PC-9 (cell line): ENCODE data around the gene UPB1. TPM values are rescaled to one million over a fixed set of nuclear protein-coding genes. Genes with fewer than 3 reads are reported as not detected.

Source experiments
- BruUV-seq: library from RNA; stranded (reverse); fragments of 400-500 nt; replicated peaks from 2 replicates; lab custom pipeline; 2021; lab: Mats Ljungman, UMichigan
- CTCF ChIA-PET: fragments of 300-600 bp; sonication (Branson Sonifier 250); formaldehyde crosslinking; loops from one replicate; lab custom pipeline; 2022; ENCODE audit warnings: antibody characterized with exemption; lab: Charles Lee
- POLR2A ChIA-PET: fragments of 300-600 bp; sonication (Branson Sonifier 250); formaldehyde crosslinking; loops from one replicate; lab custom pipeline; 2022; ENCODE audit warnings: antibody characterized with exemption; ENCODE audit not compliant: unreplicated experiment; lab: Charles Lee
- DNase-seq, 2 experiments: peaks; one replicate each; pipeline versions ENCODE4 v3.0.0 to v3.0.0-alpha.2; 2015 to 2022; ENCODE audit warnings: mixed read lengths in 1 of 2
- H2AFZ ChIP-seq: fragments of 200-600 bp; sonication (generic); 2 replicates; pipeline ENCODE4 v1.8.1; 2017; ENCODE audit warnings: antibody characterized with exemption
- H3F3A ChIP-seq: fragments of 200-600 bp; sonication (generic); 2 replicates; pipeline ENCODE4 v1.8.1; 2017; ENCODE audit warnings: antibody characterized with exemption, mild to moderate bottlenecking, low read depth; ENCODE audit not compliant: insufficient read depth
- H3K27ac ChIP-seq: fragments of 200-600 bp; sonication (generic); 2 replicates; pipeline ENCODE4 v1.6.1; 2016; ENCODE audit warnings: mixed run types
- H3K27me3 ChIP-seq: fragments of 200-600 bp; sonication (generic); 2 replicates; pipeline ENCODE4 v1.6.1; 2016; ENCODE audit warnings: low read depth, mixed run types; ENCODE audit not compliant: insufficient read depth
- H3K36me3 ChIP-seq: fragments of 200-600 bp; sonication (generic); 2 replicates; pipeline ENCODE4 v1.6.1; 2016; ENCODE audit warnings: low read depth, mixed run types
- H3K4me1 ChIP-seq: fragments of 200-600 bp; sonication (generic); replicated peaks from 2 replicates; pipeline ENCODE4 v1.6.1; 2016; ENCODE audit warnings: mixed run types; ENCODE audit not compliant: insufficient read depth
- H3K4me2 ChIP-seq: fragments of 200-600 bp; sonication (generic); 2 replicates; pipeline ENCODE4 v1.6.1; 2017; ENCODE audit warnings: mixed run types
- H3K4me3 ChIP-seq: fragments of 200-600 bp; sonication (generic); 2 replicates; pipeline ENCODE4 v1.6.1; 2016; ENCODE audit warnings: mixed run types
- H3K79me2 ChIP-seq: fragments of 200-600 bp; sonication (generic); 2 replicates; pipeline ENCODE4 v1.6.1; 2017; ENCODE audit warnings: low read depth, mixed run types
- H3K9me2 ChIP-seq: fragments of 200-600 bp; sonication (generic); 2 replicates; pipeline ENCODE4 v1.8.1; 2017; ENCODE audit warnings: mild to moderate bottlenecking; ENCODE audit not compliant: insufficient read depth
- H3K9me3 ChIP-seq: fragments of 200-600 bp; sonication (generic); 2 replicates; pipeline ENCODE4 v1.8.1; 2016; ENCODE audit warnings: low read depth; ENCODE audit not compliant: insufficient read depth
- H4K20me1 ChIP-seq: fragments of 200-600 bp; sonication (generic); 2 replicates; pipeline ENCODE4 v1.8.1; 2017; ENCODE audit not compliant: insufficient read depth
- EZH2 ChIP-seq: fragments of 200-600 bp; sonication (generic); IDR thresholded peaks from 2 replicates; pipeline ENCODE4 v1.8.0; 2017; ENCODE audit warnings: antibody characterized with exemption, low read depth
- intact Hi-C: fragments of 100-400 bp; cut with micrococcal nuclease; formaldehyde crosslinking; loops from one replicate; pipeline ENCODE4 v1.10.0; 2022; ENCODE audit not compliant: unreplicated experiment
- total RNA-seq: library from RNA; stranded (reverse); gene quantifications from 2 replicates; pipeline ENCODE4 v1.2.3, GENCODE V29; 2021
- TF ChIP-seq, protein P1 (sequence below): fragments of 200-600 bp; sonication (generic); conservative IDR thresholded peaks from 2 replicates; pipeline ENCODE4 v1.6.1; 2017; ENCODE audit warnings: mixed run types, antibody characterized with exemption, mild to moderate bottlenecking, moderate library complexity

UPB1 gene
- total RNA-seq, 1 experiment from 2014 or later = 0.17 TPM

DNA sequence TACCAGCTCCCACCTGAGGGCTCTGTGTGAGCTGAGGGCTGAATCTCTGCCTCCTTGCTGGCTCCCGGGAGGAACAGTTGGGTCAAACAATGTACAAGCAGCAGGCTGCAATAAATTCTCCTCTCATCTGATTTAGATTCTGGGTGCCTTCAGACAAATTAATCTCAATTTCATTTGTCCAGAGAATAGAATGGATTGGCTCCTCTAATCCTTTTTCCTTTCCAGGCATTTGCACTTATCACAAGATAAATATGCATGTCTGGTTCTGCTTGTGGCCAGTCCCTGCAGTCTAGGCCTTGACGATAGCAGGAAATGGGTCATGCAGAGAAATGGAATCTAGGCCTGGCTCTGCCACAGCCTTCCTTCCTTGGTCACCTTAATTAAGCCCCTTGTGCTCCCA lies 28.7 kb downstream of the UPB1 start:
- Histone ChIP-seq H4K20me1 (no peaks in the 10 kb centered on the region), H3K4me1 (peaks cover 24% of the 10 kb centered on the region), H3K27me3 (no peaks in the 10 kb centered on the region), H3K36me3 (no peaks in the 10 kb centered on the region), H3F3A (no peaks in the 10 kb centered on the region), H2AFZ (no peak overlapping the region), H3K79me2 (no peaks in the 10 kb centered on the region), H3K9me3 (no peaks in the 10 kb centered on the region), H3K9me2 (no peaks in the 10 kb centered on the region), H3K4me3 (no peak overlapping the region), H3K4me2 (no peak overlapping the region), H3K27ac (no peak overlapping the region)
- CTCF ChIA-PET = interaction anchor here (0.6 kb wide), 2 partner anchors 27 to 539 kb away, joined by 3 read pairs; no protein-coding TSS in a partner anchor
- DNase-seq = no peak
- TF ChIP-seq EZH2 = no peak
- TF ChIP-seq, protein P1, sequence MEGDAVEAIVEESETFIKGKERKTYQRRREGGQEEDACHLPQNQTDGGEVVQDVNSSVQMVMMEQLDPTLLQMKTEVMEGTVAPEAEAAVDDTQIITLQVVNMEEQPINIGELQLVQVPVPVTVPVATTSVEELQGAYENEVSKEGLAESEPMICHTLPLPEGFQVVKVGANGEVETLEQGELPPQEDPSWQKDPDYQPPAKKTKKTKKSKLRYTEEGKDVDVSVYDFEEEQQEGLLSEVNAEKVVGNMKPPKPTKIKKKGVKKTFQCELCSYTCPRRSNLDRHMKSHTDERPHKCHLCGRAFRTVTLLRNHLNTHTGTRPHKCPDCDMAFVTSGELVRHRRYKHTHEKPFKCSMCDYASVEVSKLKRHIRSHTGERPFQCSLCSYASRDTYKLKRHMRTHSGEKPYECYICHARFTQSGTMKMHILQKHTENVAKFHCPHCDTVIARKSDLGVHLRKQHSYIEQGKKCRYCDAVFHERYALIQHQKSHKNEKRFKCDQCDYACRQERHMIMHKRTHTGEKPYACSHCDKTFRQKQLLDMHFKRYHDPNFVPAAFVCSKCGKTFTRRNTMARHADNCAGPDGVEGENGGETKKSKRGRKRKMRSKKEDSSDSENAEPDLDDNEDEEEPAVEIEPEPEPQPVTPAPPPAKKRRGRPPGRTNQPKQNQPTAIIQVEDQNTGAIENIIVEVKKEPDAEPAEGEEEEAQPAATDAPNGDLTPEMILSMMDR = no peak
- intact Hi-C loops = loop anchor here (2.0 to 10.0 kb wide), 3 partner anchors 101 to 199 kb away; no protein-coding TSS in a partner anchor
- BruUV-seq = no TSS peak
- POLR2A ChIA-PET = no interaction called here

GRCh38 chr22:24525416-24526037 lies 30.4 kb downstream of the UPB1 start:
- DNase-seq = peak; percentile 66 to 68
- no peak overlapping the region for H3K4me3 ChIP-seq
- no peak overlapping the region for H2AFZ ChIP-seq
- POLR2A ChIA-PET = no interaction called here
- TF ChIP-seq, protein P1 = peak; percentile 91
- TF ChIP-seq EZH2 = no peak
- no peaks in the 10 kb centered on the region for H3K9me2 ChIP-seq
- H3K36me3 ChIP-seq = no peaks in the 10 kb centered on the region
- CTCF ChIA-PET = interaction anchor here (0.7 kb wide), 1 partner anchor 612 kb away, joined by 3 read pairs; no protein-coding TSS in a partner anchor
- H3K79me2 ChIP-seq = no peaks in the 10 kb centered on the region
- H3K4me1 ChIP-seq = peaks cover 26% of the 10 kb centered on the region
- H3K27ac ChIP-seq = no peak overlapping the region
- BruUV-seq = no TSS peak
- no peaks in the 10 kb centered on the region for H3K9me3 ChIP-seq
- peaks cover 5% of the 10 kb centered on the region; the same call in 1 of the 2 replicates for H3F3A ChIP-seq
- H3K4me2 ChIP-seq = peak overlapping the region; percentile 41; the same call in 1 of the 2 replicates
- peaks cover under 1% of the 10 kb centered on the region; the same call in 1 of the 2 replicates for H4K20me1 ChIP-seq
- no peaks in the 10 kb centered on the region for H3K27me3 ChIP-seq
- intact Hi-C loops = loop anchor here (2.0 to 10.0 kb wide), 2 partner anchors 103 to 201 kb away; no protein-coding TSS in a partner anchor

GRCh38 chr22:24526191-24526590 lies 31.1 kb downstream of the UPB1 start:
- H2AFZ ChIP-seq = no peak overlapping the region
- no TSS peak for BruUV-seq
- peaks cover 30% of the 10 kb centered on the region for H3K4me1 ChIP-seq
- peaks cover 12% of the 10 kb centered on the region; the same call in 1 of the 2 replicates for H3F3A ChIP-seq
- ChIA-PET CTCF (interaction anchor here (0.5 to 0.7 kb wide), 3 partner anchors 109 to 612 kb away, joined by 3 to 6 read pairs (median 3); no protein-coding TSS in a partner anchor), POLR2A (no interaction called here)
- H3K4me3 ChIP-seq = no peak overlapping the region
- no peaks in the 10 kb centered on the region for H3K9me3 ChIP-seq
- no peaks in the 10 kb centered on the region for H3K79me2 ChIP-seq
- H3K9me2 ChIP-seq = no peaks in the 10 kb centered on the region
- no peaks in the 10 kb centered on the region for H3K27me3 ChIP-seq
- H3K36me3 ChIP-seq = no peaks in the 10 kb centered on the region
- no peak overlapping the region for H3K4me2 ChIP-seq
- H4K20me1 ChIP-seq = peaks cover 3% of the 10 kb centered on the region; the same call in 1 of the 2 replicates
- intact Hi-C loops = loop anchor here (10.0 kb wide), 1 partner anchor 201 kb away; no protein-coding TSS in a partner anchor
- TF ChIP-seq EZH2 = no peak
- TF ChIP-seq, protein P1 = no peak
- peak in 1 of 2 experiments; percentile 43 for DNase-seq
- no peak overlapping the region for H3K27ac ChIP-seq
